GM12864 (cell line): ENCODE data around the gene SERPING1.

Source experiments
- DNase-seq: peaks from one replicate; pipeline ENCODE4 v3.0.0-alpha.2; 2011; ENCODE audit warnings: low read depth
- H3K4me3 ChIP-seq: 2 replicates; pipeline ENCODE4 v1.5.1; 2011; ENCODE audit warnings: mild to moderate bottlenecking, low read depth, low read length, control low read depth
- TF ChIP-seq, protein P1 (sequence below): IDR thresholded peaks from 2 replicates; pipeline ENCODE4 v1.5.1; 2011; ENCODE audit warnings: low read depth, mild to moderate bottlenecking, moderate library complexity, low read length, control low read depth, inconsistent platforms; ENCODE audit errors: missing control alignments

Gene SERPING1

DNA sequence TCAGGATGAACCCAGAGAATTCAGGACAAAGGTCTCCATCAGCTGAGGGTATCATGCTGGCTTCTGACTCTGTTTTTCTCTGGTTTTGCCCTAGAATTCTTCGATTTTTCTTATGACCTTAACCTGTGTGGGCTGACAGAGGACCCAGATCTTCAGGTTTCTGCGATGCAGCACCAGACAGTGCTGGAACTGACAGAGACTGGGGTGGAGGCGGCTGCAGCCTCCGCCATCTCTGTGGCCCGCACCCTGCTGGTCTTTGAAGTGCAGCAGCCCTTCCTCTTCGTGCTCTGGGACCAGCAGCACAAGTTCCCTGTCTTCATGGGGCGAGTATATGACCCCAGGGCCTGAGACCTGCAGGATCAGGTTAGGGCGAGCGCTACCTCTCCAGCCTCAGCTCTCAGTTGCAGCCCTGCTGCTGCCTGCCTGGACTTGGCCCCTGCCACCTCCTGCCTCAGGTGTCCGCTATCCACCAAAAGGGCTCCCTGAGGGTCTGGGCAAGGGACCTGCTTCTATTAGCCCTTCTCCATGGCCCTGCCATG lies 16.8 kb downstream of the SERPING1 start:
- H3K4me3 ChIP-seq, result no peak overlapping the region
- DNase-seq, result no peak
- TF ChIP-seq, protein P1, sequence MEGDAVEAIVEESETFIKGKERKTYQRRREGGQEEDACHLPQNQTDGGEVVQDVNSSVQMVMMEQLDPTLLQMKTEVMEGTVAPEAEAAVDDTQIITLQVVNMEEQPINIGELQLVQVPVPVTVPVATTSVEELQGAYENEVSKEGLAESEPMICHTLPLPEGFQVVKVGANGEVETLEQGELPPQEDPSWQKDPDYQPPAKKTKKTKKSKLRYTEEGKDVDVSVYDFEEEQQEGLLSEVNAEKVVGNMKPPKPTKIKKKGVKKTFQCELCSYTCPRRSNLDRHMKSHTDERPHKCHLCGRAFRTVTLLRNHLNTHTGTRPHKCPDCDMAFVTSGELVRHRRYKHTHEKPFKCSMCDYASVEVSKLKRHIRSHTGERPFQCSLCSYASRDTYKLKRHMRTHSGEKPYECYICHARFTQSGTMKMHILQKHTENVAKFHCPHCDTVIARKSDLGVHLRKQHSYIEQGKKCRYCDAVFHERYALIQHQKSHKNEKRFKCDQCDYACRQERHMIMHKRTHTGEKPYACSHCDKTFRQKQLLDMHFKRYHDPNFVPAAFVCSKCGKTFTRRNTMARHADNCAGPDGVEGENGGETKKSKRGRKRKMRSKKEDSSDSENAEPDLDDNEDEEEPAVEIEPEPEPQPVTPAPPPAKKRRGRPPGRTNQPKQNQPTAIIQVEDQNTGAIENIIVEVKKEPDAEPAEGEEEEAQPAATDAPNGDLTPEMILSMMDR, result no peak

DNA sequence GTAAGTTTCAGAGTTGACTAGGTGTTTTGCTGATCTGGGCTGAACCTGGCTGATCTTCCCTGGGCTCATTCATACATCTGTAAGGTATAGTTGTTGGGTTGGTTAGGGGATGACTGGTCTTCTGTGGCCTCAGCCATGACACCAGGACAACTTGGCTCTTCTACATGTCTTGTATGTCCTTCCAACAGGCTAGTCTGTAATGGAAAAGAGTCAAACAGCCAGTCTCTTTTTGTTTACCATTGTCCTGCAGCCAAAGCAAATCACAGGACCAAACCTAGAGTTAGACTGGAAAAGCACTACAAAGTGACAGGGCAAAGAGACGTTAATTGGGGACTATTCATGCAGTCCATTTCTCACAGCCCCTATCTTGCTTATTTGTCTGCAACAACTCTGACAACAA lies 17.8 kb downstream of the SERPING1 start:
- no peak overlapping the region for H3K4me3 ChIP-seq
- TF ChIP-seq, protein P1, result no peak
- DNase-seq, result no peak

GRCh38 chr11:57616595-57616994 lies 19.1 kb downstream of the SERPING1 start:
- TF ChIP-seq, protein P1, result no peak
- H3K4me3 ChIP-seq, result no peak overlapping the region
- DNase-seq, result no peak

DNA sequence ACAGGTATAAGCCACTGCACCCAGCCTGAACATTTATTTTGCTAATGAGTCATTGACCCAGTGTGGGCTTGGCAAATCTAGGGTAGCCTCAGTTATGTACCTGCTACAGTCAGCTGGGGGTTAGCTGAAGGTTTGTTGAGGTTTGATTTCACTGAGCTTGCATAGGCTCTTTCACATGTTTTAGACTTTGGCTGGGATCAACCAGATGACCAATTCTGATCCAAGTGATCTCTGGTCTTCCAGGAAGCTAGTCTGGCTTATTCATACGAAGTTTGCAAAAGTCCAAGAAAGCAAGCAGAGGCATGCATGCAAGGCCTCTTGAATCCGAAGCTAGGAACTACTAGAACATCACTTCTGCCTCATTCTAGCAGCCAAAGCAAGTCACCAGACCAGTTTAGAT lies 21.0 kb downstream of the SERPING1 start:
- TF ChIP-seq, protein P1, result no peak
- DNase-seq, result no peak
- no peak overlapping the region for H3K4me3 ChIP-seq

DNA sequence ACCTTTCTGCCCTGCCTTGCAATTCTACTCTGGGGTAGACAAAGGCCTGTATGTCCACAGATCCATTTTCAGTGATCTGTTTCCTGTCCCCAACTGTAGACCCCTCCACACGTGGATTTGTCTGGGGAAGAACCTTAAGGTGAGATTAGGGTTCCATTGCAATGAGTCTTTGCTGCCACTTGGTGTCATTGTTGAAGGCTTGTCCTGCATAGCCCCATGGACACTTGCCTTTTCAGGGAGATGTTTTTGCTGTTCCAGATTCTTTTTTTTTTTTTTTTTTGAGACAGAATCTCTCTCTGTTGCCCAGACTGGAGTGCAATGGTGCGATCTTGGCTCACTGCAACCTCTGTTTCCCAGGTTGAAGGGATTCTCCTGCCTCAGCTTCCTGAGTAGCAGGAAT lies 21.8 kb downstream of the SERPING1 start:
- TF ChIP-seq, protein P1, result peak; percentile 36
- no peak overlapping the region for H3K4me3 ChIP-seq
- DNase-seq, result no peak

GRCh38 chr11:57620467-57620866 lies 23.0 kb downstream of the SERPING1 start:
- DNase-seq, result no peak
- TF ChIP-seq, protein P1, result no peak
- no peak overlapping the region for H3K4me3 ChIP-seq

- DNase-seq, result no peak
- TF ChIP-seq, protein P1, result no peak
- no peak overlapping the region for H3K4me3 ChIP-seq
Observed at GRCh38 chr11:57622263-57622662, 24.8 kb downstream of the SERPING1 start.
